HG03521 (cell line): ENCODE measurements around the gene ZNF382.
"Not testable (repeated sequence)": the region's sequence is repeated elsewhere in the genome, so short reads cannot be mapped to it uniquely, and the experiment has no call there.

Experiments
- ATAC-seq: cut with Tn5 transposase; IDR thresholded peaks from one replicate; pipeline ENCODE4 v1.9.1; 2021; ENCODE audit warnings: mild to moderate bottlenecking, moderate library complexity; ENCODE audit not compliant: unreplicated experiment

Gene ZNF382

DNA sequence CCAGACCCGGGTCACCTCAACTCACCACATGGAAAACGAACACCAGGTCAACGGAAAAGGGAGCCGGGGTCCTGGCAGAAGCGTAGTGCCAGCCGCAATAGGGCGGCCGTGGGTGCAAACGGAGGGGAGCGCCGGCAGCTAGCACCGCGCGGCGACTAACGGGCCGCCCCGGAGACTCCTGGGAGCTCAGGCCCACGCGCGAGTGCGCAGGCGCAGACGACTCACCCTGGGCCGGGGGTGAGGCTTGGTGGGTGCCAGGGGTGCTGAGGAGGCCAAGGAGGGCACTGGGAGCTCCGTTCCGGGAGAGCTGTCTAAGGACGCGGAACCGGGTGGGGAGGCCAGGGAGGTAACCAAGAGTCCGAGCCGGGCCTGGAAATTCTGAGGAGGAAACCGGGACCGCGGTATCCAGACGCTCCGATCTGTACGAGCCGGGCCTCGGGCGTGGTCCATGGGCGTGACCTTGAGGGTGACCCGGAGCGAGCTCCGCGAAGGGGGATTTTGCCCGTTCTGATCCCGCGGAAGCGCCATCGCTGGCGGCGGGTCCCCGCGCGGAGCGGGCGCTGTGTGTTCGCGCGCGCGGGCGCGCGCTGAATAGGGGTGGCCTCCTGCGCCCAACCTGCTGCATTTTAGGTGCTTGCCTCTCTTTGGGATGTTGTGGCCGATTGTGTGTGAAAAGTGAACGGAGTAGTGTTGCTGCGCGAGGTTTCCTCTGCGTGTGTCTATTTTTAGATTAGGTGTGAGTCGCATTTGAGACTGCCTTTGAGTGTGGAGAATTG is at the start of gene ZNF382:
Gene ZNF382 (plus strand): TSS at position 213 of the 776 bp plus-strand sequence. CDS start 4,602 bp downstream, outside the sequence.
- ATAC-seq, result peak; percentile 60

GRCh38 chr19:36564391-36564790 is 40.7 kb upstream of the ZNF382 start:
- no peak for ATAC-seq

- no peak for ATAC-seq
Measured at GRCh38 chr19:36572593-36573019, 32.5 kb upstream of the ZNF382 start.

DNA sequence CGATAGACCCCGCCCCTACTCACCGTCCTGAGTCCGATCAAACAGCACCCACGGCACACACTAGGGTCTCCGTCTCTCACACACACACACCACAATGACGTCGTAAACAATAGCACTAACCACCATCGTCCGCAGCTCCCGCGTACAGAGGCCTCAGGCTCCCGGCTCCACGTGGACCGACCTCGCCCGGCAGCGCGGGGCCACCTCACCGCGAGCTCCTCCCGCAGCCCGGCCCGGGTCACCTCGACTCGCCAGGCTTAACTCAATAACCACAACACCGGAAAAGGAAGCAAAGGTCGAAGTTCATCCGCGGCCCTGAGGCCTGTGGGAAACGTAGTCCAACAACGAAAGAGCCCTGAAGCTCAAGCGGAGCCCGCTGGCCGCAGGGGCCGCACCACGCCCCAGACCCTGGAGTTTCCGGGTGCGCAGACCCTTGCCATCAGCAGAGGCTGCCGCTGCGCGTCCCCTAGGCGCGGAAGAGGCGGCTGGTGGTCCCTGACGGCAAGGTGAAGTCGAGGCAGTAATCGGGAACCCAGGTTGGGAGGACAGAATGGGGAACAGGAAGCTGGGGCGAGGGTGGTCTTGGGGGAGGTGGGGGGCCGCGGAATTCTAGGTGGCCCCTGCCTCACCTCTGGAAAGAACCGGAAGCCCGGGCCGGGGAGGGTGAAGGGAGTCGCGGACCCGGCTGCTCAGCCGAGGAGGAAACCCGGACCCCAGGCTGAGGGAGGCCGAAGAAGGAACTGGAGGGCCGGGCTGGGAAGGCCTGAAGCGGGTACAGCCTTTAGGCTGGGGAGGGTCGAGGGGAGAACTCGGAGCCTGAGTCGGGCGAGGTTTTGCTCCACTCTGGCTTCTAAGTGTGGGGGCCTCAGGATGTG is 31.9 kb upstream of the ZNF382 start, which contains the start of gene ZNF529:
Gene ZNF529 (minus strand): TSS at position 273 of the 875 bp plus-strand sequence. CDS start 946 bp downstream, outside the sequence.
- peak; percentile 72 for ATAC-seq

DNA sequence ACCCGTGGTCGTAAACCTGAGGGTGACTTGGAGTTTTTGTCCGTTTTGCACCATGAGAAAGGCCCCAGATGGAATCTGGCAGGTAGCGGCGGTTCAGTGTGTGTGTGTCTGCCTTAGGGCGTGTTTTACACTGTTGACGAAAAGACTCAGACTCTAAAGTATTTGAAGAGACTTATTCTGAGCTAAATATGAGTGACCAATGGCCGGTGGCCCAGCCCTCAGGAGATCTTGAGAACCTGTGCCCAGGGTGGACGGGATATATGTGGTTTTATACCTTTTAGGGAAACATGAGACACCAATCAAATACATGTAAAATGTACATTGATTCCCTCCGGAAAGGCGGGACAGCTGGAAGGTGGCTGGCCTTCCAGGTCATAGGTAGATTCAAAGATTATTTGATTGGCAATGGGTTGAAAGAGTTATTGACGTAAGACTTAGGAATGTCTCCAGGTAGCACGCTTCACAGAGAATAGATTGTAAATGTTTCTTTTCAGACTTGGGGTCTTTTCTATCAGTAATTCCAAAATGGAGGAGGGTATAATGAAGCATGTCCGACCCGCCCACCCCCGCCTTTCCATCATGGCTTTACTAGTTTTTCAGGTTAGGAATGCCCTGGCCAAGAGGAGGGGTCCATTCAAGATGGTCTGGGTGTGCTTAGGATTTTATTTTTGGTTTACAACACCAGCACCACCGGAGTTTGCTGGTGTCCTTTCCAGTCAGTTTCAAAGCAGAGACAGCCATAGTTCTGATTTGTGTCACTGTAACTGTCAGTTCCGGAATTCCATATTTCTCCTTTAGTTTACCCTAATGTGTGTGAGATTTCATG is 31.0 kb upstream of the ZNF382 start:
- ATAC-seq, result peak; percentile 2

- no peak for ATAC-seq
Measured at GRCh38 chr19:36574741-36575140, 30.4 kb upstream of the ZNF382 start.

- ATAC-seq, result no peak
Measured at GRCh38 chr19:36577271-36577996, 27.7 kb upstream of the ZNF382 start.

GRCh38 chr19:36579255-36579654 is 25.9 kb upstream of the ZNF382 start:
- ATAC-seq, result no peak

- not testable (repeated sequence) for ATAC-seq
Measured at GRCh38 chr19:36602681-36603080, 2.4 kb upstream of the ZNF382 start.

- ATAC-seq, result peak; percentile 57
Measured at GRCh38 chr19:36604656-36605100, 435 bp upstream of the ZNF382 start.

GRCh38 chr19:36605877-36606478 is 865 bp downstream of the ZNF382 start:
- no peak for ATAC-seq

DNA sequence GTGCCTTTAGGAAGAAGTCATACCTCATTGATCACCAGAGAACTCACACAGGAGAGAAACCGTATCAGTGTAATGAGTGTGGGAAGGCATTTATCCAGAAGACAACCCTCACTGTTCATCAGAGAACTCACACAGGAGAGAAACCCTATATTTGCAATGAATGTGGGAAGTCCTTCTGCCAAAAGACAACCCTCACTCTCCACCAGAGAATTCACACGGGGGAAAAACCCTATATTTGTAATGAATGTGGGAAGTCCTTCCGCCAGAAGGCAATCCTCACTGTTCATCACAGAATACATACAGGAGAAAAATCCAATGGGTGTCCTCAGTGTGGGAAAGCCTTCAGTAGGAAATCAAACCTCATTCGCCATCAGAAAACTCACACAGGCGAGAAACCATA is 21.9 kb downstream of the ZNF382 start:
- no peak for ATAC-seq

DNA sequence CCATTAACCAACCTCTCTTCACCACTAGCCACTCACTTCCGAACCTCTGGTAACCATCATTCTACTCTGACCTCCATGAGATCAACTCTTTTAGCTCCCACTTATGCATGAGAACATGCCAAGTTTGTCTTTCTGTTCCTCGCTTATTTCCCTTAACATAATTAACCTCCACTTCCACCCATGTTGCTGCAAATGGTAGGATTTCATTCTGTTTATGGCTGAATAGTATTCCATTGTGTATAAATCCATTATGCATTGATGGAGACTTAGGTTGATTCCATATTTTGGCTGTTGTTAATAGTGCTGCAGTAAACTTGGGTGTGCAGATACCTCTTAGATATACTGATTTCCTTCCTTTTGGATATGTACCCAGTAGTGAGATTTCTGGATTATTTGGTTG is 30.2 kb downstream of the ZNF382 start:
- no peak for ATAC-seq

DNA sequence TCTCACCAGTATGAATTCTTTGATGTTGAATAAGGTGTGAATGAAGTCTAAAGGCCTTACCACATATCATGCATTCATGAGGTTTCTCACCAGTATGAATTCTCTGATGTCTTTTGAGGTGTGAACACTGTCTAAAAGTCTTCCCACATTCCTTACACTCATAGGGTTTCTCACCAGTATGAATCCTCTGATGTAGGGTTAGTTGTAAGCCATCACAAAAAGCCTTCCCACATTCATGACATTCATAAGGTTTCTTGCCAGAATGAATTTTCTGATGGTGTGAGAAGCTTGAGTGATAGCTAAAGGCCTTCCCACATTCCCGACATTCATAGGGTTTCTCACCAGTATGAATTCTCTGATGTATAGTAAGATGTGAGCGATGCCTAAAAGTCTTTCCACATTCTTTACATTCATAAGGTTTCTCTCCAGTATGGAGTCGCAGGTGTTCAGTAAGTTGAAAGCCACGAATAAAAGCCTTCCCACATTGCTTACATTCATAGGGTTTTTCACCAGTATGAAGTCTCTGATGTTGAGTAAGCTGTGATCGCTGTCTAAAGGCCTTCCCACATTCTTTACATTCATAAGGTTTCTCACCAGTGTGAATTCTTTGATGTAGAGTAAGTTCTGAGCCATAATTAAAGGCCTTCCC is 33.9 kb downstream of the ZNF382 start:
- ATAC-seq, result no peak

- ATAC-seq, result no peak
Measured at GRCh38 chr19:36646746-36647145, 41.6 kb downstream of the ZNF382 start.

- ATAC-seq, result no peak
Measured at GRCh38 chr19:36652958-36653357, 47.8 kb downstream of the ZNF382 start.

- ATAC-seq, result no peak
Measured at GRCh38 chr19:36665832-36666231, 60.7 kb downstream of the ZNF382 start.

DNA sequence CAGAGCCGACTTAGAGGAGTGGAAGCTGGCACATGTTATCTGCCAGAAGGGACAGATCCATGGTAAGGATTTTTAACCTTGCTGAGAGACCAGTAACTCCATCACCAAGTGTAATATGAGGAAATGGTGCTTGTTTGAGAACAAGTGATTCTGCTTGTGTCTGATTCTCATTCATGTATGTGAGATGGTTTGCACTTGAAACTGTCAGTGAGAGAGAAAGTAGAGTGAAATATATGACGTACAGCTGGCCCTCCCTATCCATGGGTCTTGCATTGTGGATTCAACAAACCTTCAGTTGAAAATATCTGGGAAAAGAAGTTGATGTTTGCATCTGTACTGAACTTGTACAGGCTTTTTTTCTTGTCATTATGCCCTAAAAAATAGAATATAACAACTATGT is 63.5 kb downstream of the ZNF382 start:
- no peak for ATAC-seq

DNA sequence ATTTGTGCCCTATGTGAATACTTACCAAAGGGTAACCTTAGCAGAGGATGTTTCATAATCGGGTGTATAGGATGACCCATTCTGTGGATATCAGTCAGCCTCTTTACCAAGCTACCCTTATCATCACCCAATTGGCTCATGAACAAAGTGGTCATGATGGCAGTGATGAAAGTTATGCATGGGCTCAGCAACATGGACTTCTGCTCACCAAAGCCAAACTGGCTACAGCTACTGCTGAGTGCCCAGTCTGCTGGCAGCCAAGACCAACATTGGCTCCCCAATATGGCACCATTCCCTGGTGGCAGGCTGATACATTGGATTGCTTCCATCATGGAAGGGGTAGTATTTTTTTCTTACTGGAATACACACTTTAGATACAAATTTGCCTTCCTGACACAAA is 67.3 kb downstream of the ZNF382 start:
- no peak for ATAC-seq
